Neural cell (in vitro differentiated cells): Measurements from ENCODE around the gene POMT1. TPM values are rescaled to one million over a fixed set of nuclear protein-coding genes. Genes with fewer than 3 reads are reported as not detected.
"Not testable (repeated sequence)": the region's sequence is repeated elsewhere in the genome, so short reads cannot be mapped to it uniquely, and the experiment has no call there.

ENCODE experiments used
- H2AFZ ChIP-seq: fragments of 200-600, 300-800 bp; sonication (generic), shearing (Covaris generic); 2 replicates; pipeline ENCODE4 v1.6.0; 2014; ENCODE audit warnings: low read depth, mild to moderate bottlenecking, antibody characterized with exemption, low read length, moderate library complexity
- H3F3A ChIP-seq: fragments of 200-600 bp; shearing (Covaris generic); 2 replicates; pipeline ENCODE4 v1.6.1; 2016; ENCODE audit warnings: mild to moderate bottlenecking, moderate library complexity, mixed read lengths, antibody characterized with exemption, low read length; ENCODE audit not compliant: insufficient read depth, poor library complexity, severe bottlenecking
- H3K27ac ChIP-seq: fragments of 200-600, 300-800 bp; sonication (generic), shearing (Covaris generic); 2 replicates; pipeline ENCODE4 v1.5.1; 2014; ENCODE audit warnings: mild to moderate bottlenecking, low read length, moderate library complexity
- H3K27me3 ChIP-seq: fragments of 300-800, 200-600 bp; sonication (generic), shearing (Covaris generic); 2 replicates; pipeline ENCODE4 v1.6.0; 2014; ENCODE audit warnings: mild to moderate bottlenecking, low read depth, low read length, moderate library complexity; ENCODE audit not compliant: insufficient read depth
- H3K36me3 ChIP-seq: fragments of 300-800, 200-600 bp; sonication (generic), shearing (Covaris generic); 2 replicates; pipeline ENCODE4 v1.5.1; 2014; ENCODE audit warnings: mild to moderate bottlenecking, antibody characterized with exemption, low read length, moderate library complexity; ENCODE audit not compliant: insufficient read depth
- H3K4me2 ChIP-seq: fragments of 300-800, 200-600 bp; sonication (generic), shearing (Covaris generic); 2 replicates; pipeline ENCODE4 v1.6.0; 2014; ENCODE audit warnings: mild to moderate bottlenecking, low read length
- H3K4me3 ChIP-seq: fragments of 300-800, 200-600 bp; sonication (generic), shearing (Covaris generic); 2 replicates; pipeline ENCODE4 v1.5.1; 2014; ENCODE audit warnings: mild to moderate bottlenecking, low read length, moderate library complexity
- H3K79me2 ChIP-seq: fragments of 200-600 bp; shearing (Covaris generic); replicated peaks from 2 replicates; pipeline ENCODE4 v1.6.0; 2014; ENCODE audit warnings: mild to moderate bottlenecking, low read length, moderate library complexity; ENCODE audit not compliant: insufficient read depth
- H3K9ac ChIP-seq: fragments of 300-800, 200-600 bp; sonication (generic), shearing (Covaris generic); 2 replicates; pipeline ENCODE4 v1.6.1; 2016; ENCODE audit warnings: mild to moderate bottlenecking, low read length, mixed read lengths
- H3K9me2 ChIP-seq: fragments of 200-600 bp; shearing (Covaris generic); 2 replicates; pipeline ENCODE4 v1.6.1; 2016; ENCODE audit warnings: mild to moderate bottlenecking, low read length, mixed read lengths; ENCODE audit not compliant: insufficient read depth
- H3K9me3 ChIP-seq: fragments of 200-600, 300-800 bp; sonication (generic), shearing (Covaris generic); 2 replicates; pipeline ENCODE4 v1.6.1; 2016; ENCODE audit warnings: mild to moderate bottlenecking, mixed run types, low read length, moderate library complexity, mixed read lengths
- H4K20me1 ChIP-seq: fragments of 200-600 bp; shearing (Covaris generic); 2 replicates; pipeline ENCODE4 v1.6.1; 2016; ENCODE audit warnings: mild to moderate bottlenecking, mixed run types; ENCODE audit not compliant: insufficient read depth
- CTCF ChIP-seq: fragments of 450-650 bp; IDR thresholded peaks from 2 replicates; pipeline ENCODE4 v1.5.1; 2014; ENCODE audit warnings: antibody characterized with exemption, mild to moderate bottlenecking, moderate library complexity; ENCODE audit not compliant: poor library complexity, severe bottlenecking
- MXI1 ChIP-seq: fragments of 450-650 bp; conservative IDR thresholded peaks from 2 replicates; pipeline ENCODE4 v1.6.1; 2014; ENCODE audit warnings: antibody characterized with exemption, mild to moderate bottlenecking; ENCODE audit not compliant: poor library complexity, severe bottlenecking
- POLR2AphosphoS5 ChIP-seq: IDR thresholded peaks from 2 replicates; pipeline ENCODE4 v1.6.1; 2012
- RAD21 ChIP-seq: fragments of 450-650 bp; conservative IDR thresholded peaks from 2 replicates; pipeline ENCODE4 v1.6.1; 2014; ENCODE audit warnings: antibody characterized with exemption, mild to moderate bottlenecking, moderate library complexity
- REST ChIP-seq: IDR thresholded peaks from 2 replicates; pipeline ENCODE4 v1.6.1; 2012; ENCODE audit warnings: borderline replicate concordance
- TAF1 ChIP-seq: IDR thresholded peaks from 2 replicates; pipeline ENCODE4 v1.6.1; 2012; ENCODE audit warnings: low read depth
- polyA plus RNA-seq: library from polyadenylated mRNA; depleted of rRNA; stranded (reverse); fragments of >200 nt; gene quantifications from 2 replicates; pipeline ENCODE4 v1.2.3, GENCODE V29; 2014

Gene POMT1
- polyA plus RNA-seq, 1 donor from 2014 or later, result 131 TPM

- H2AFZ ChIP-seq, result no peak overlapping the region
- no peak for TF ChIP-seq REST
- no peak overlapping the region for H3K4me2 ChIP-seq
- no peak overlapping the region for H3K9ac ChIP-seq
- H3K36me3 ChIP-seq, result peaks cover 9% of the 10 kb centered on the region
- no peaks in the 10 kb centered on the region for H3K79me2 ChIP-seq
- no peaks in the 10 kb centered on the region for H3K9me2 ChIP-seq
- H4K20me1 ChIP-seq, result no peaks in the 10 kb centered on the region
- H3F3A ChIP-seq, result no peaks in the 10 kb centered on the region
- no peaks in the 10 kb centered on the region for H3K27me3 ChIP-seq
- no peak overlapping the region for H3K27ac ChIP-seq
- H3K4me3 ChIP-seq, result no peak overlapping the region
- no peaks in the 10 kb centered on the region for H3K9me3 ChIP-seq
Observed at GRCh38 chr9:131511880-131512279, 9.2 kb downstream of the POMT1 start.

GRCh38 chr9:131513177-131513576 lies 10.5 kb downstream of the POMT1 start:
- Histone ChIP-seq H2AFZ (no peak overlapping the region), H3K79me2 (no peaks in the 10 kb centered on the region), H3K36me3 (peaks cover 11% of the 10 kb centered on the region), H3K4me2 (no peak overlapping the region), H3K9ac (no peak overlapping the region), H3F3A (no peaks in the 10 kb centered on the region), H3K4me3 (no peak overlapping the region), H3K9me3 (no peaks in the 10 kb centered on the region), H3K9me2 (no peaks in the 10 kb centered on the region), H3K27ac (no peak overlapping the region), H4K20me1 (no peaks in the 10 kb centered on the region), H3K27me3 (no peaks in the 10 kb centered on the region)
- TF ChIP-seq POLR2AphosphoS5 (no peak), MXI1 (no peak), TAF1 (no peak), RAD21 (no peak), CTCF (no peak)

- not testable (repeated sequence) for H3K27me3 ChIP-seq, H3K27ac ChIP-seq, H3K9ac ChIP-seq, H3K4me3 ChIP-seq, H3K9me2 ChIP-seq, H3F3A ChIP-seq, H3K79me2 ChIP-seq, H3K9me3 ChIP-seq, H3K4me2 ChIP-seq, H4K20me1 ChIP-seq, H2AFZ ChIP-seq
- H3K36me3 ChIP-seq, result peaks cover 11% of the 10 kb centered on the region
Observed at GRCh38 chr9:131515559-131516031, 12.9 kb downstream of the POMT1 start.
